Adrenal gland (tissue), 5 donors: ENCODE results near the gene CPED1.

Experiments used
- POLR2A ChIP-seq, 2 donors: fragments of 450-650 bp; IDR thresholded peaks; one replicate each; pipeline ENCODE4 v1.6.1; 2017; ENCODE audit warnings: antibody characterized with exemption in 2 of 2, mild to moderate bottlenecking in 2 of 2, moderate library complexity in 1 of 2
- TF ChIP-seq, protein P1 (sequence below), 6 experiments: fragments of 450-650 bp in 4 of 6; fragments of 200-600 bp in 2 of 6; sonication (generic) in 1 of 6; IDR thresholded peaks; 1 replicate in 5 of 6; 2 replicates in 1 of 6; pipeline versions ENCODE4 v1.5.1 to v1.8.0; 2016 to 2021; ENCODE audit warnings: antibody characterized with exemption in 6 of 6, mild to moderate bottlenecking in 2 of 6, moderate library complexity in 1 of 6
- donor health status: DM: no; HTN: no; CAD: no.

DNA sequence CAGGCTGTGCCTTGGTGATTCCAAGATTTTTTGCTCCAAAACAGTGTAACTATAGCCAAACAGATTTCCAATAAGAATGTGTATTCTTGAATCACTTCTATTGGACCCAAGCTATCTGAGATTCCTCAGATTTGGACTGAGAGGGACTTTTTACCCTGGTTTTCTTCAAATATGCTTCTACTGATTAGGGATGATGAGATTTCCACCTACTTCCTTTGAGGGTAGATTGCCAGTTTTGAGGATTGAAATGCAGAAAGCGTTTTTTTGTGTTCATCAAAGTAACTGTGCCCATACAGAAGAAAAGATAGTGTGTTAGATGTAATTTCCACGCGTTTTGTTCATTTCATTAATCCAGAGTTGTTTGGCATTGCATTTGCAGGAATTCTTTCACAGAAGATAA lies 144.9 kb downstream of the CPED1 start:
- TF ChIP-seq POLR2A (IDR thresholded peaks at IDR 0.05) = no peak
- TF ChIP-seq, protein P1, sequence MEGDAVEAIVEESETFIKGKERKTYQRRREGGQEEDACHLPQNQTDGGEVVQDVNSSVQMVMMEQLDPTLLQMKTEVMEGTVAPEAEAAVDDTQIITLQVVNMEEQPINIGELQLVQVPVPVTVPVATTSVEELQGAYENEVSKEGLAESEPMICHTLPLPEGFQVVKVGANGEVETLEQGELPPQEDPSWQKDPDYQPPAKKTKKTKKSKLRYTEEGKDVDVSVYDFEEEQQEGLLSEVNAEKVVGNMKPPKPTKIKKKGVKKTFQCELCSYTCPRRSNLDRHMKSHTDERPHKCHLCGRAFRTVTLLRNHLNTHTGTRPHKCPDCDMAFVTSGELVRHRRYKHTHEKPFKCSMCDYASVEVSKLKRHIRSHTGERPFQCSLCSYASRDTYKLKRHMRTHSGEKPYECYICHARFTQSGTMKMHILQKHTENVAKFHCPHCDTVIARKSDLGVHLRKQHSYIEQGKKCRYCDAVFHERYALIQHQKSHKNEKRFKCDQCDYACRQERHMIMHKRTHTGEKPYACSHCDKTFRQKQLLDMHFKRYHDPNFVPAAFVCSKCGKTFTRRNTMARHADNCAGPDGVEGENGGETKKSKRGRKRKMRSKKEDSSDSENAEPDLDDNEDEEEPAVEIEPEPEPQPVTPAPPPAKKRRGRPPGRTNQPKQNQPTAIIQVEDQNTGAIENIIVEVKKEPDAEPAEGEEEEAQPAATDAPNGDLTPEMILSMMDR (IDR thresholded peaks at IDR 0.05) = no peak
